ENCODE data around the gene MMP24OS.

Gene MMP24OS

DNA sequence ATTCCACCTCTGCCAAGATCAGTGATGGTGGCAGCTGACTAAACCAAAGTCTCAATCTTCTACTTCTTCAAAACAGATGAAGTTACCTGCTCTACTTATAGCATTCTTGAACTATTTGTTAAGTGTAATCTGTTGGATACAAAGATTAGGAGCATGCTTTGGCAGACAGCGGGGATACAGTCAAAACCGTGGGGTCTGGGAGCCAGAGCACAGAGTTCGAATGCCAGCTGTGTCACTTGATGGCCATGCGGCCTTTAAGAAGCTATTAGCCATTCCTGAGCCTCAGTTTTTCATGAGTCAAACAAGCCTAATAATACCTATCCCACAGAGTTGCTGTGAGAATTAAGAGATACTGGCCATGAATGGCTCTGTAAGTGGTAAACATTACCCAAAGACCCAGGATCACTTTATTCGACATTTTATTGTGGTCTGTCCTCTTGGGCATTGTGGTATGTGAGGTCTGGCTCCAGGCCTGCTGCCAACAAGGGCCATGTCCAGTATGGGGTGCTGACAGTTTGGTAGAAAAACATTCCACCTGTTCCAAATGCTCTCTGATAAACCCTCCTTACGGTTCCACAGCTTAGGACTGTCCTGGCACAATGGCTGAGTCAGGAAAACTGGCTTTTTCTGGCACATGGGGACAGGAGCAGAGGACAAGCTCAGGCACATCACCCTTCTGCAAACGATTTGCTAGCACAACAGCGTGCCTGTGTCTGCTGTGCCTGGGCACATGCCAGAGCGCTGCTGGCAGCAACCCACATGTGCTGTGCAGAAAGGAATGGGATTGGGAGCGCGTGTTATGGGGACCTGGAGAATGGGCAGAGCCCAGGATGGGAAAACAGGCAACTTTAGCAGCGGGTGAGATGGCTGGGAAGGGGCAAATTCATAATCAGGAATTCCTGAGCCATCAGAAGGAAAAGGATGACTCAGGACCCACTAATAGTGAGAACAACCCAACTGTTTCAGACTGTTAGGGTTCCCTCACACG lies 30.0 kb upstream of the MMP24OS start:
- H3K27me3 ChIP-seq: no peaks in the 10 kb centered on the region
- peak; percentile 56 to 92 for DNase-seq
- intact Hi-C loops (cut with DNase I; ENCODE audit: low total_unique reads): no loop called here
- TF ChIP-seq, protein P1, sequence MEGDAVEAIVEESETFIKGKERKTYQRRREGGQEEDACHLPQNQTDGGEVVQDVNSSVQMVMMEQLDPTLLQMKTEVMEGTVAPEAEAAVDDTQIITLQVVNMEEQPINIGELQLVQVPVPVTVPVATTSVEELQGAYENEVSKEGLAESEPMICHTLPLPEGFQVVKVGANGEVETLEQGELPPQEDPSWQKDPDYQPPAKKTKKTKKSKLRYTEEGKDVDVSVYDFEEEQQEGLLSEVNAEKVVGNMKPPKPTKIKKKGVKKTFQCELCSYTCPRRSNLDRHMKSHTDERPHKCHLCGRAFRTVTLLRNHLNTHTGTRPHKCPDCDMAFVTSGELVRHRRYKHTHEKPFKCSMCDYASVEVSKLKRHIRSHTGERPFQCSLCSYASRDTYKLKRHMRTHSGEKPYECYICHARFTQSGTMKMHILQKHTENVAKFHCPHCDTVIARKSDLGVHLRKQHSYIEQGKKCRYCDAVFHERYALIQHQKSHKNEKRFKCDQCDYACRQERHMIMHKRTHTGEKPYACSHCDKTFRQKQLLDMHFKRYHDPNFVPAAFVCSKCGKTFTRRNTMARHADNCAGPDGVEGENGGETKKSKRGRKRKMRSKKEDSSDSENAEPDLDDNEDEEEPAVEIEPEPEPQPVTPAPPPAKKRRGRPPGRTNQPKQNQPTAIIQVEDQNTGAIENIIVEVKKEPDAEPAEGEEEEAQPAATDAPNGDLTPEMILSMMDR (IDR thresholded peaks at IDR 0.05): no peak
- peaks cover 0 to 7% (median 0%) of the 10 kb centered on the region in 3 donors for H3K36me3 ChIP-seq
- H3K4me1 ChIP-seq: peaks cover 11 to 47% (median 37%) of the 10 kb centered on the region in 4 donors
- no peaks in the 10 kb centered on the region for H3K9me3 ChIP-seq
- no peak overlapping the region for H3K4me3 ChIP-seq
- H3K27ac ChIP-seq: peak overlapping the region; percentile 68 to 77

DNA sequence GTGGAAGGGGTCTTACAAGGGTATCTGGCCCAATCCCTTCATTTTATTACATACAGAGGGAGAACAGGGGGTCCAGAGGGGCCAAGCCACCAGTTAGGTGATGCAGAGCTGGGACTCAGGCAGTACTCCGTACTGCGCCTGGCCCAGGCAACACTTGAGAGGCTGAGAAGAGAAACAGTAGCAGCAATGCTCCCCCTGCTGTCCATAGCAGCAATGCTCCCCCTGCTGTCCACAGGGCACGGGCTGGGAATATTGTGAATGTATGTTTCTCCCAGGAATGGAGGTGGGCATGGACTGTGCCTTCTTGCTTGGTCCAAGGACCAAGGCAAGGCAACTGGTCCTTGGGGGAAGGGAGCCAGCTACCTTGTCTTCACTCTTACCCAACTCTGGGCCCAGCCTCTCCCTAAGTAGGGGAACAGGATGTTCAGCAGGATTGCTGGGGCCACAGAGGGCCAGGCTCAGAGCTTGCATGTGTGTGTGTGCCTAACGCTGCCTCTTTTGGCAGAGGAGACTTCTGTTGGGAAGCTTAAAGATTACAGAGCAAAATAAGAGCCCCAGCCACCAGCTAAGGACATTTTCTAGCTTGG lies 29.1 kb upstream of the MMP24OS start:
- intact Hi-C loops (cut with DNase I; ENCODE audit: low total_unique reads): no loop called here
- peak in 1 of 2 donors; percentile 76 for DNase-seq

DNA sequence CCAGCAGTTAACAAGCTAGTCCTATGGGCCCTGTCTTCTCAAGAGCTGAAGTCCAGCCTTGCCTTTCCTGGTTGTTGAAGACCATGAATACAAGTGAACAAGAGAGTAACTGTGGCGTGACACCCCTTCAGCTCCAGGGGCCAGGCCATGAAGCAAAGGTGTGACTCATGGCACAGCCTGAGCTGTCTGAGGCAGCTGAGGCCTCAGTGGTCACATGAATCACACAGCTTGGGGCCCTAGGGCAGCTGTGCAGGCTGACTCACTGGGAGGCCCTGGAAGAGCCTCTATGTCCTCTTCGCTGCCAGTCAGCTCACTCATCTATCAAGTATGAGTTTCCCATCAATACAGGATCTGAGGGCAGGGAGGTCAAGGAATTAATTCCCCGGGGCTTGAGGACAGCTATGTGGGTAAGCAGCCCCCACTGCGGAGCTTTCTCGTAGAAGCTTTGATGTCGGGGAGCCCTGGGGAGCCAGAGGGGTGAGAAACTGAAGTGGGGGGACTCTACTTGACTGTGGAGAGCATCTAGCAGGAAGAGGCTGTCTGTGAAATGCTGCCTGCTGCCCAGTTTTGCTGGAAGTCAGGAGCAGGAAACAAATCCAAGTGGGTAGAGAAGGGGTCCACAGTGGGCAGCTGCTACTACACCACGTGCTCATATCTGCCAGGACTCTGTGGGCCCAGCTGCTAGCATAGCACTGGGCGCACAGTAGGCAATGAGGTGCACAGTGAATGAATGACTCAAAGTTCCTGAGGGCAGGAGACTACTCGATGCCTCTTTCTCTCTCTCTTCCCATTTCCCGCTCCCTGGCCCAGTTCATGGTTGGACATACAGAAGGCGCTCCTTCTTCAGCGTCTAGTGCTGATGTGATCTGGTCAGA lies 28.0 kb upstream of the MMP24OS start:
- Histone ChIP-seq H3K4me3 (no peak overlapping the region), H3K27ac (peak overlapping the region; percentile 68 to 77), H3K27me3 (no peaks in the 10 kb centered on the region), H3K9me3 (no peaks in the 10 kb centered on the region), H3K36me3 (peaks cover 0 to 8% (median 0%) of the 10 kb centered on the region in 3 donors), H3K4me1 (peaks cover 11 to 47% (median 37%) of the 10 kb centered on the region in 4 donors)
- intact Hi-C loops (cut with DNase I; ENCODE audit: low total_unique reads): no loop called here
- TF ChIP-seq, protein P1 (IDR thresholded peaks at IDR 0.05): no peak
- peak; percentile 70 to 86 for DNase-seq

More for the DNA sequence above, 29.1 kb upstream of the MMP24OS start:
- H3K27ac ChIP-seq: peak overlapping the region; percentile 68 to 77
- TF ChIP-seq, protein P1 (IDR thresholded peaks at IDR 0.05): peak; percentile 38 to 43
- peaks cover 11 to 47% (median 37%) of the 10 kb centered on the region in 4 donors for H3K4me1 ChIP-seq
- no peaks in the 10 kb centered on the region for H3K9me3 ChIP-seq
- peaks cover 0 to 8% (median 0%) of the 10 kb centered on the region in 3 donors for H3K36me3 ChIP-seq
- no peak overlapping the region for H3K4me3 ChIP-seq
- H3K27me3 ChIP-seq: no peaks in the 10 kb centered on the region

DNA sequence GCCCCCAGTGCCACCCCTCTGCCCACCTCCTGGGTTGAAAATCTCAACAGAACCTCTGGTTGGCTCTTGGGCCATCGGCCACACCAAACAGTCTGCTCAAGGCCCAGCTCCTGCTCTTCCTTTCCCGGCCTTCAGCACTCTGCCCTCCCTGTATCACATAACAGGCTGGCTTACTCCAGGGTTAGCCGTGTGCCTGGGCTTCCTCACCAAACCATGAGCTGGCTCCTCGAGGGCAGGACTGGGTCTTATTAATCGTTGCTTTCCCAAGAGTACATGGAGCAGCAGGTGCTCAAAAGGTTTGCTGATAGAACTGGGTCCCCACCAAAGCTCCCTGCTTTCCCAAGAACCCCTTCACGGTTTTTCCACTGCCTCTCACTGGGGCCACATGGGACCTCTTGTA lies 27.0 kb upstream of the MMP24OS start:
- peaks cover 0 to 8% (median 0%) of the 10 kb centered on the region in 3 donors for H3K36me3 ChIP-seq
- no peaks in the 10 kb centered on the region for H3K9me3 ChIP-seq
- DNase-seq: no peak
- H3K27me3 ChIP-seq: no peaks in the 10 kb centered on the region
- H3K4me3 ChIP-seq: no peak overlapping the region
- intact Hi-C loops (cut with DNase I; ENCODE audit: low total_unique reads): loop anchor here (5.0 kb wide), 1 partner anchor 132 kb away; the partner anchor contains the start of gene GDF5
- H3K27ac ChIP-seq: peak overlapping the region; percentile 68 to 77
- H3K4me1 ChIP-seq: peaks cover 11 to 47% (median 37%) of the 10 kb centered on the region in 4 donors
- TF ChIP-seq, protein P1 (IDR thresholded peaks at IDR 0.05): no peak
